Panc1 (cell line): Measurements from ENCODE around the gene DDX39B. TPM values are rescaled to one million over a fixed set of nuclear protein-coding genes. Genes with fewer than 3 reads are reported as not detected.
A peak's percentile ranks its signal among the peaks of the same experiment; 100 is the strongest.
"Not testable (repeated sequence)": the region's sequence is repeated elsewhere in the genome, so short reads cannot be mapped to it uniquely, and the experiment has no call there.

ENCODE experiments used
- ATAC-seq: fragments of 200-7000 bp; cut with Tn5 transposase; 2 replicates; pipeline ENCODE4 v1.9.1; 2020; ENCODE audit warnings: mild to moderate bottlenecking, moderate library complexity
- BruUV-seq: library from RNA; stranded (reverse); fragments of 400-500 nt; replicated peaks from 2 replicates; lab custom pipeline; 2021; lab: Mats Ljungman, UMichigan
- CTCF ChIA-PET: fragments of 300-600 bp; sonication (Branson Sonifier 250); formaldehyde crosslinking; loops from one replicate; lab custom pipeline; 2022; ENCODE audit warnings: antibody characterized with exemption; lab: Charles Lee
- POLR2A ChIA-PET: fragments of 300-600 bp; sonication (Branson Sonifier 250); formaldehyde crosslinking; loops from one replicate; lab custom pipeline; 2022; ENCODE audit warnings: antibody characterized with exemption; lab: Charles Lee
- DNase-seq: peaks from one replicate; pipeline ENCODE4 v3.0.0-alpha.2; 2010; ENCODE audit warnings: low read depth, low spot score
- H3K27ac ChIP-seq: 2 replicates; pipeline ENCODE4 v1.5.1; 2011; ENCODE audit warnings: mild to moderate bottlenecking, low read length, inconsistent platforms
- H3K27me3 ChIP-seq: fragments of 200-500 bp; sonication (Bioruptor generic); 2 replicates; pipeline ENCODE4 v1.6.0; 2014; ENCODE audit warnings: low read length, inconsistent platforms; ENCODE audit not compliant: control insufficient read depth, insufficient read depth
- H3K36me3 ChIP-seq: fragments of 200-500 bp; sonication (Bioruptor generic); 2 replicates; pipeline ENCODE4 v1.5.1; 2014; ENCODE audit warnings: inconsistent platforms, mild to moderate bottlenecking, low read length, moderate library complexity; ENCODE audit not compliant: control insufficient read depth, insufficient read depth
- H3K4me1 ChIP-seq: 2 replicates; pipeline ENCODE4 v1.5.1; 2011; ENCODE audit warnings: inconsistent platforms, mild to moderate bottlenecking, low read length, moderate library complexity; ENCODE audit not compliant: control insufficient read depth, insufficient read depth
- H3K4me3 ChIP-seq, 2 experiments: 2 replicates each; pipeline ENCODE4 v1.5.1; 2011 to 2012; ENCODE audit warnings: low read depth in 2 of 2, low read length in 2 of 2, mild to moderate bottlenecking in 2 of 2, inconsistent platforms in 1 of 2, moderate library complexity in 1 of 2
- H3K9me3 ChIP-seq: fragments of 200-500 bp; sonication (Bioruptor generic); 2 replicates; pipeline ENCODE4 v1.5.1; 2014; ENCODE audit warnings: low read depth, mild to moderate bottlenecking, inconsistent platforms, low read length, moderate library complexity; ENCODE audit not compliant: control insufficient read depth, insufficient read depth
- SIN3A ChIP-seq: IDR thresholded peaks from 2 replicates; pipeline ENCODE4 v1.6.1; 2012; ENCODE audit warnings: low read depth, mild to moderate bottlenecking, low read length, moderate library complexity, borderline replicate concordance; ENCODE audit not compliant: insufficient read depth
- TCF7L2 ChIP-seq: IDR thresholded peaks from 2 replicates; pipeline ENCODE4 v1.6.1; 2011; ENCODE audit warnings: mild to moderate bottlenecking, low read depth, low read length, inconsistent platforms
- in situ Hi-C: cut with HindIII; loops from 2 replicates; pipeline ENCODE4 v1.10.0; 2016; ENCODE audit warnings: low sequenced_read_pairs, low pct_unique_long_range_greater_than_20kb
- intact Hi-C: fragments of 100-400 bp; cut with micrococcal nuclease; formaldehyde crosslinking; loops from one replicate; pipeline ENCODE4 v1.10.0; 2022; ENCODE audit not compliant: unreplicated experiment
- total RNA-seq: library from RNA; stranded (reverse); gene quantifications from one replicate; pipeline ENCODE4 v1.2.1, GENCODE V29; 2021; ENCODE audit not compliant: unreplicated experiment

Gene DDX39B
- total RNA-seq, 1 experiment from 2014 or later: 401 TPM

DNA sequence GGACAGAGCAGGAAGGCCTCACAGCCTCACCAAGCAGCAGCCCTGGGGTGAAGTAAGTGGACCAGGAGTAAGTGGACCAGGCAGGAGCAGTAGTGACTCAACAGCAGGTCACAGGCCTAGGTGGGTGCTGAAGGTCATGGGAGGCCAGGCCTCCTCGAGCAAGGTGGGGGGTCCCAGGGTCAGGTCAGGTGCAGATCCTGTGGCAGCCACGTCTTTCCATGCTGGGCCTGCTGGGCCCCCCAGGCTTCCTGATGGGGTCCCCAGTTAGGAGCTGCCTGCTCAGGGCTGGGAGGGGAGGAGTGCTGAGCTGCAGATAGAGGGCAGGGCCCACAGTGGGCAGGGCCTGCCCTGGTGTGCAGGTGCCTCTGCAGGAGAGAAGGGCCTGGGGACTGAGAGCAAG, 32.8 kb downstream of the DDX39B start:
- ATAC-seq: 0 out of 2 replicates have a peak, but pooled peaks have one; percentile 28
- intact Hi-C loops, H3K36me3 ChIP-seq, H3K27me3 ChIP-seq, CTCF ChIA-PET, BruUV-seq, H3K4me1 ChIP-seq, in situ Hi-C loops, H3K27ac ChIP-seq, H3K9me3 ChIP-seq, H3K4me3 ChIP-seq, DNase-seq: not testable (repeated sequence)
- POLR2A ChIA-PET: interaction anchor here (0.6 kb wide), 1 partner anchor 16 kb away, joined by 6 read pairs; no protein-coding TSS in a partner anchor

DNA sequence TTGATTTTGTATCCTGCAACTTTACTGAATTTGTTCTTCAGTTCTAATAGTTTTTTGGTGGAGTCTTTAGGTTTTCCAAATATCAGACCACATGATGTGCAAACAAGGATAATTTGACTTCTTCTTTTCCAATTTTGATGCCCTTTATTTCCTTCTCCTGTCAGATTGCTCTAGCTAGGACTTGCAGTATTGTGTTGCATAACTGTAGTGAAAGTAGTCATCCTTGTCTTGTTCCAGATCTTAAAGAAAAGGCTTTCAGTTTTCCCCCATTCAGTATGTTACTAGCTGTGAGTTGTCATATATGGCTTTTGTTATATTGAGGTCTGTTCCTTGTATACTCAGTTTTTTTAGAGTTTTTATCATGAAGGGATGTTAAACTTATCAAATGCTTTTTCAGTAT, 39.2 kb downstream of the DDX39B start:
- DNase-seq (no peak), ATAC-seq (no peak)
- intact Hi-C loops (no loop called here), in situ Hi-C loops (no loop called here)
- H3K9me3 ChIP-seq: no peaks in the 10 kb centered on the region
- CTCF ChIA-PET: no interaction called here
- POLR2A ChIA-PET: no interaction called here
- BruUV-seq: no TSS peak
- peaks cover 2% of the 10 kb centered on the region; the same call in 1 of the 2 replicates for H3K36me3 ChIP-seq
- TF ChIP-seq SIN3A (no peak), TCF7L2 (no peak)
- no peak overlapping the region for H3K27ac ChIP-seq
- H3K27me3 ChIP-seq: no peaks in the 10 kb centered on the region
- H3K4me1 ChIP-seq: peaks cover 8% of the 10 kb centered on the region; the same call in 1 of the 2 replicates
- no peak overlapping the region for H3K4me3 ChIP-seq

- H3K27me3 ChIP-seq, H3K9me3 ChIP-seq, H3K27ac ChIP-seq, in situ Hi-C loops, H3K36me3 ChIP-seq, CTCF ChIA-PET, DNase-seq, POLR2A ChIA-PET, ATAC-seq, BruUV-seq, intact Hi-C loops: not testable (repeated sequence)
- peaks cover 16% of the 10 kb centered on the region; the same call in 1 of the 2 replicates for H3K4me1 ChIP-seq
- peak overlapping the region; percentile 79 to 83 for H3K4me3 ChIP-seq
Measured at GRCh38 chr6:31499648-31500047, 42.2 kb downstream of the DDX39B start.

- DNase-seq: no peak
- peak overlapping the region; percentile 79 to 83 for H3K4me3 ChIP-seq
- POLR2A ChIA-PET: interaction anchor here (0.7 kb wide), 1 partner anchor 166 kb away, joined by 15 read pairs; the partner anchor contains the start of gene GPANK1
Measured at GRCh38 chr6:31498748-31499147, 43.1 kb downstream of the DDX39B start.

More at GRCh38 chr6:31498748-31499147, 43.1 kb downstream of the DDX39B start:
- Histone ChIP-seq H3K27me3 (no peaks in the 10 kb centered on the region), H3K27ac (peak overlapping the region; percentile 95), H3K36me3 (no peaks in the 10 kb centered on the region; the same call in 1 of the 2 replicates), H3K9me3 (no peaks in the 10 kb centered on the region), H3K4me1 (peaks cover 16% of the 10 kb centered on the region; the same call in 1 of the 2 replicates)
- CTCF ChIA-PET: interaction anchor here (0.7 kb wide), 1 partner anchor 65 kb away, joined by 4 read pairs; no protein-coding TSS in a partner anchor
- BruUV-seq: no TSS peak
- no peak for TF ChIP-seq TCF7L2
- in situ Hi-C loops: no loop called here
- intact Hi-C loops: no loop called here
- no peak for ATAC-seq
